HEK293 (cell line): ENCODE data around the gene BAZ2B.

ENCODE experiments used
- CTCF ChIA-PET: fragments of 350-600 bp; formaldehyde crosslinking; extraction: SDS; loops from one replicate; lab custom pipeline; 2021; ENCODE audit warnings: antibody characterized with exemption; lab: Yijun Ruan, JAX
- POLR2A ChIA-PET: fragments of 300-600 bp; formaldehyde crosslinking; extraction: SDS; loops from one replicate; lab custom pipeline; 2020; ENCODE audit warnings: antibody characterized with exemption, inconsistent platforms; lab: Yijun Ruan, JAX
- H3K27ac ChIP-seq: fragments of 200-500 bp; sonication (Bioruptor generic); 2 replicates; pipeline ENCODE4 v1.5.1; 2014; ENCODE audit warnings: low read depth, low read length, control low read depth, inconsistent platforms; ENCODE audit errors: extremely low read depth
- H3K36me3 ChIP-seq, 2 experiments: fragments of 200-500 bp in 1 of 2; sonication (Bioruptor generic) in 1 of 2; 1 replicate in 1 of 2; 2 replicates in 1 of 2; pipeline ENCODE4 v1.5.1; 2014 to 2017; ENCODE audit warnings: inconsistent platforms in 2 of 2, low read length in 2 of 2; ENCODE audit not compliant: control insufficient read depth in 2 of 2, insufficient read depth in 1 of 2
- H3K4me1 ChIP-seq: fragments of 200-500 bp; sonication (Bioruptor generic); 2 replicates; pipeline ENCODE4 v1.5.1; 2014; ENCODE audit warnings: mild to moderate bottlenecking, low read length, inconsistent platforms; ENCODE audit not compliant: control insufficient read depth, insufficient read depth
- H3K4me3 ChIP-seq: 2 replicates; pipeline ENCODE4 v1.5.1; 2011; ENCODE audit warnings: low read depth, mild to moderate bottlenecking, control low read depth, low read length, moderate library complexity
- H3K9me3 ChIP-seq: fragments of 200-500 bp; sonication (Bioruptor generic); 2 replicates; pipeline ENCODE4 v1.5.1; 2014; ENCODE audit warnings: low read depth, low read length, inconsistent platforms; ENCODE audit not compliant: control insufficient read depth, insufficient read depth
- ATF2 ChIP-seq: fragments of 450-650 bp; formaldehyde crosslinking; IDR thresholded peaks from 2 replicates; pipeline ENCODE4 v1.5.1; 2016; ENCODE audit warnings: missing biosample characterization, missing genetic modification characterization, low read depth
- FEZF1 ChIP-seq: fragments of 450-650 bp; formaldehyde crosslinking; IDR thresholded peaks from 2 replicates; pipeline ENCODE4 v1.5.1; 2016; ENCODE audit warnings: missing biosample characterization, missing genetic modification characterization
- MZF1 ChIP-seq: fragments of 450-650 bp; formaldehyde crosslinking; IDR thresholded peaks from 2 replicates; pipeline ENCODE4 v1.5.1; 2017; ENCODE audit warnings: missing biosample characterization, missing genetic modification characterization, borderline replicate concordance
- ZBTB11 ChIP-seq: fragments of 450-650 bp; formaldehyde crosslinking; conservative IDR thresholded peaks from 2 replicates; pipeline ENCODE4 v1.5.1; 2016; ENCODE audit warnings: low read depth, missing biosample characterization, missing genetic modification characterization
- ZNF23 ChIP-seq: fragments of 450-650 bp; formaldehyde crosslinking; IDR thresholded peaks from 2 replicates; pipeline ENCODE4 v1.5.1; 2016; ENCODE audit warnings: missing biosample characterization, missing genetic modification characterization, borderline replicate concordance
- ZNF280D ChIP-seq: fragments of 450-650 bp; formaldehyde crosslinking; IDR thresholded peaks from 2 replicates; pipeline ENCODE4 v1.5.1; 2016; ENCODE audit warnings: missing biosample characterization, missing genetic modification characterization
- ZNF391 ChIP-seq: fragments of 450-650 bp; formaldehyde crosslinking; IDR thresholded peaks from 2 replicates; pipeline ENCODE4 v1.5.1; 2016; ENCODE audit warnings: low read depth, missing biosample characterization, missing genetic modification characterization, borderline replicate concordance
- ZNF404 ChIP-seq: fragments of 450-650 bp; formaldehyde crosslinking; IDR thresholded peaks from 2 replicates; pipeline ENCODE4 v1.5.1; 2017; ENCODE audit warnings: missing biosample characterization, missing genetic modification characterization
- ZNF423 ChIP-seq: fragments of 450-650 bp; formaldehyde crosslinking; IDR thresholded peaks from 2 replicates; pipeline ENCODE4 v1.5.1; 2016; ENCODE audit warnings: missing biosample characterization, missing genetic modification characterization
- ZNF433 ChIP-seq: fragments of 450-650 bp; formaldehyde crosslinking; IDR thresholded peaks from 2 replicates; pipeline ENCODE4 v1.5.1; 2016; ENCODE audit warnings: missing biosample characterization, missing genetic modification characterization, low read depth
- ZNF473 ChIP-seq: fragments of 450-650 bp; formaldehyde crosslinking; IDR thresholded peaks from 2 replicates; pipeline ENCODE4 v1.5.1; 2017; ENCODE audit warnings: missing biosample characterization, missing genetic modification characterization
- ZNF510 ChIP-seq: fragments of 450-650 bp; formaldehyde crosslinking; IDR thresholded peaks from 2 replicates; pipeline ENCODE4 v1.5.1; 2018; ENCODE audit warnings: mild to moderate bottlenecking, missing genetic modification characterization, missing biosample characterization; ENCODE audit not compliant: insufficient replicate concordance
- ZNF580 ChIP-seq: fragments of 450-650 bp; formaldehyde crosslinking; IDR thresholded peaks from 2 replicates; pipeline ENCODE4 v1.5.1; 2016; ENCODE audit warnings: missing biosample characterization, missing genetic modification characterization
- ZNF837 ChIP-seq: fragments of 450-650 bp; formaldehyde crosslinking; IDR thresholded peaks from 2 replicates; pipeline ENCODE4 v1.5.1; 2016; ENCODE audit warnings: missing biosample characterization, missing genetic modification characterization
- ZSCAN4 ChIP-seq: fragments of 450-650 bp; formaldehyde crosslinking; IDR thresholded peaks from 2 replicates; pipeline ENCODE4 v1.5.1; 2017; ENCODE audit warnings: missing biosample characterization, missing genetic modification characterization
- TF ChIP-seq, protein P1 (sequence below): fragments of 450-650 bp; formaldehyde crosslinking; IDR thresholded peaks from 2 replicates; pipeline ENCODE4; 2016; ENCODE audit warnings: missing biosample characterization, missing genetic modification characterization
- TF ChIP-seq, protein P2 (sequence below): fragments of 450-650 bp; formaldehyde crosslinking; IDR thresholded peaks from 2 replicates; pipeline ENCODE4 v1.5.1; 2016; ENCODE audit warnings: missing biosample characterization, missing genetic modification characterization
- TF ChIP-seq, protein P3 (sequence below): fragments of 450-650 bp; formaldehyde crosslinking; IDR thresholded peaks from 2 replicates; pipeline ENCODE4 v1.5.1; 2017; ENCODE audit warnings: missing biosample characterization, missing genetic modification characterization
- TF ChIP-seq, protein P4 (sequence below): fragments of 450-650 bp; IDR thresholded peaks from 2 replicates; pipeline ENCODE4 v1.5.1; 2018; ENCODE audit warnings: missing biosample characterization, missing genetic modification characterization

The BAZ2B gene

DNA sequence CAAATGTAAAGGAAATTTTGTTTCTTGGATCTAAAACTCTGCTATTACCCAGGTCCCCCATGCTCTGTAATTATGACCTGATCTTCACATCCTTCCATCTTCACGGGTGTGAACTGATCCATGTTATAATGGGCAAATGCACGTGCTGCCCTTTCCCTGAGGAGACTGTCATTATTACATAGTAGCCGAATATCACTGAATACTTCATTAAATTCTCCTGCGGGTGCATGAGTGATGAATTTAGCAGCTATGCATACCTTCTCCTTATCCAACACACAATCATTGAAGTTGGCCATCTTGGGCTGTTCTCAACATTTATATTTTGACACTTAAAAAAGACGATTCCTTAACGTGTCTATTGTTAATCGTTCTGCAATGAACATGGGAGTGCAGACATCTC is 153.4 kb downstream of the BAZ2B start (continued):
- no peak for TF ChIP-seq ZNF23 (tag by site-specific recombination)
- no peak for TF ChIP-seq ZNF280D (tag by site-specific recombination)
- no peak for TF ChIP-seq FEZF1 (tag by site-specific recombination)
- TF ChIP-seq ZSCAN4 (tag by site-specific recombination), result no peak
- TF ChIP-seq ZNF510 (tag by site-specific recombination), result no peak
- TF ChIP-seq, protein P1, sequence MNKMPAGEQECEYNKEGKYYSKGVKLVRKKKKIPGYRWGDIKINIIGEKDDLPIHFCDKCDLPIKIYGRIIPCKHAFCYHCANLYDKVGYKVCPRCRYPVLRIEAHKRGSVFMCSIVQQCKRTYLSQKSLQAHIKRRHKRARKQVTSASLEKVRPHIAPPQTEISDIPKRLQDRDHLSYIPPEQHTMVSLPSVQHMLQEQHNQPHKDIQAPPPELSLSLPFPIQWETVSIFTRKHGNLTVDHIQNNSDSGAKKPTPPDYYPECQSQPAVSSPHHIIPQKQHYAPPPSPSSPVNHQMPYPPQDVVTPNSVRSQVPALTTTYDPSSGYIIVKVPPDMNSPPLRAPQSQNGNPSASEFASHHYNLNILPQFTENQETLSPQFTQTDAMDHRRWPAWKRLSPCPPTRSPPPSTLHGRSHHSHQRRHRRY (tag by site-specific recombination), result no peak
- TF ChIP-seq ZNF423 (tag by site-specific recombination), result no peak
- TF ChIP-seq ZNF391 (tag by site-specific recombination), result no peak
- TF ChIP-seq ZNF433 (tag by site-specific recombination), result no peak
- TF ChIP-seq, all 188 proteins: peak for 0

GRCh38 chr2:159462201-159462785 is 154.1 kb downstream of the BAZ2B start:
- ChIA-PET CTCF (no interaction called here), POLR2A (no interaction called here)
- Histone ChIP-seq H3K27ac (no peak overlapping the region), H3K36me3 (no peaks in the 10 kb centered on the region), H3K4me1 (no peaks in the 10 kb centered on the region), H3K9me3 (no peaks in the 10 kb centered on the region), H3K4me3 (no peak overlapping the region)
- TF ChIP-seq ZNF580 (tag by site-specific recombination) (no peak), ATF2 (tag by site-specific recombination) (no peak), MZF1 (tag by site-specific recombination) (no peak), ZNF404 (tag by site-specific recombination) (no peak), ZNF837 (tag by site-specific recombination) (no peak), ZNF510 (tag by site-specific recombination) (no peak), ZNF473 (tag by site-specific recombination) (no peak), ZNF433 (tag by site-specific recombination) (no peak), ZBTB11 (tag by site-specific recombination) (no peak), ZNF391 (tag by site-specific recombination) (no peak)
- TF ChIP-seq, protein P2, sequence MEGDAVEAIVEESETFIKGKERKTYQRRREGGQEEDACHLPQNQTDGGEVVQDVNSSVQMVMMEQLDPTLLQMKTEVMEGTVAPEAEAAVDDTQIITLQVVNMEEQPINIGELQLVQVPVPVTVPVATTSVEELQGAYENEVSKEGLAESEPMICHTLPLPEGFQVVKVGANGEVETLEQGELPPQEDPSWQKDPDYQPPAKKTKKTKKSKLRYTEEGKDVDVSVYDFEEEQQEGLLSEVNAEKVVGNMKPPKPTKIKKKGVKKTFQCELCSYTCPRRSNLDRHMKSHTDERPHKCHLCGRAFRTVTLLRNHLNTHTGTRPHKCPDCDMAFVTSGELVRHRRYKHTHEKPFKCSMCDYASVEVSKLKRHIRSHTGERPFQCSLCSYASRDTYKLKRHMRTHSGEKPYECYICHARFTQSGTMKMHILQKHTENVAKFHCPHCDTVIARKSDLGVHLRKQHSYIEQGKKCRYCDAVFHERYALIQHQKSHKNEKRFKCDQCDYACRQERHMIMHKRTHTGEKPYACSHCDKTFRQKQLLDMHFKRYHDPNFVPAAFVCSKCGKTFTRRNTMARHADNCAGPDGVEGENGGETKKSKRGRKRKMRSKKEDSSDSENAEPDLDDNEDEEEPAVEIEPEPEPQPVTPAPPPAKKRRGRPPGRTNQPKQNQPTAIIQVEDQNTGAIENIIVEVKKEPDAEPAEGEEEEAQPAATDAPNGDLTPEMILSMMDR (tag by site-specific recombination), result no peak
- TF ChIP-seq, protein P3, sequence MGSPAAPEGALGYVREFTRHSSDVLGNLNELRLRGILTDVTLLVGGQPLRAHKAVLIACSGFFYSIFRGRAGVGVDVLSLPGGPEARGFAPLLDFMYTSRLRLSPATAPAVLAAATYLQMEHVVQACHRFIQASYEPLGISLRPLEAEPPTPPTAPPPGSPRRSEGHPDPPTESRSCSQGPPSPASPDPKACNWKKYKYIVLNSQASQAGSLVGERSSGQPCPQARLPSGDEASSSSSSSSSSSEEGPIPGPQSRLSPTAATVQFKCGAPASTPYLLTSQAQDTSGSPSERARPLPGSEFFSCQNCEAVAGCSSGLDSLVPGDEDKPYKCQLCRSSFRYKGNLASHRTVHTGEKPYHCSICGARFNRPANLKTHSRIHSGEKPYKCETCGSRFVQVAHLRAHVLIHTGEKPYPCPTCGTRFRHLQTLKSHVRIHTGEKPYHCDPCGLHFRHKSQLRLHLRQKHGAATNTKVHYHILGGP (tag by site-specific recombination), result no peak
- TF ChIP-seq, protein P4, sequence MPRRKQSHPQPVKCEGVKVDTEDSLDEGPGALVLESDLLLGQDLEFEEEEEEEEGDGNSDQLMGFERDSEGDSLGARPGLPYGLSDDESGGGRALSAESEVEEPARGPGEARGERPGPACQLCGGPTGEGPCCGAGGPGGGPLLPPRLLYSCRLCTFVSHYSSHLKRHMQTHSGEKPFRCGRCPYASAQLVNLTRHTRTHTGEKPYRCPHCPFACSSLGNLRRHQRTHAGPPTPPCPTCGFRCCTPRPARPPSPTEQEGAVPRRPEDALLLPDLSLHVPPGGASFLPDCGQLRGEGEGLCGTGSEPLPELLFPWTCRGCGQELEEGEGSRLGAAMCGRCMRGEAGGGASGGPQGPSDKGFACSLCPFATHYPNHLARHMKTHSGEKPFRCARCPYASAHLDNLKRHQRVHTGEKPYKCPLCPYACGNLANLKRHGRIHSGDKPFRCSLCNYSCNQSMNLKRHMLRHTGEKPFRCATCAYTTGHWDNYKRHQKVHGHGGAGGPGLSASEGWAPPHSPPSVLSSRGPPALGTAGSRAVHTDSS, result no peak
